K562 (cell line): Measurements from ENCODE around the gene SFRP5. TPM values are rescaled to one million over a fixed set of nuclear protein-coding genes. Genes with fewer than 3 reads are reported as not detected.
A peak's percentile ranks its signal among the peaks of the same experiment; 100 is the strongest.

Experiments
- ARHGAP35 ChIP-seq: fragments of 450-650 bp; IDR thresholded peaks from 2 replicates; pipeline ENCODE4 v1.6.1; 2018; ENCODE audit not compliant: partially characterized antibody
- CBX5 ChIP-seq: IDR thresholded peaks from 2 replicates; pipeline ENCODE4 v1.6.1; 2014; ENCODE audit warnings: low read depth, borderline replicate concordance
- CREB3L1 ChIP-seq: fragments of 450-650 bp; IDR thresholded peaks from 2 replicates; pipeline ENCODE4 v1.6.1; 2014; ENCODE audit warnings: low read depth, mild to moderate bottlenecking, moderate library complexity, borderline replicate concordance
- HNRNPK ChIP-seq: fragments of 200-400 bp; formaldehyde crosslinking; IDR thresholded peaks from one replicate; pipeline ENCODE4 v1.6.1; 2018; ENCODE audit warnings: mild to moderate bottlenecking, low read depth, low read length; ENCODE audit not compliant: poor library complexity, severe bottlenecking
- HOXB6 ChIP-seq: fragments of 250-450 bp; sonication (Bioruptor Pico); IDR thresholded peaks from 2 replicates; pipeline ENCODE4 v1.5.1; 2022; ENCODE audit warnings: mild to moderate bottlenecking, borderline replicate concordance
- MYNN ChIP-seq, 2 experiments: sonication (generic); formaldehyde crosslinking in 1 of 2; IDR thresholded peaks; 2 replicates each; pipeline versions ENCODE4 v1.5.0 to v1.6.1; 2016 to 2020; ENCODE audit warnings: antibody characterized with exemption in 1 of 2, missing genetic modification reagents in 1 of 2
- RREB1 ChIP-seq: fragments of 250-450 bp; sonication (Bioruptor Pico); IDR thresholded peaks from 2 replicates; pipeline ENCODE4 v1.4.0; 2020
- ZNF165 ChIP-seq: fragments of 250-450 bp; sonication (Bioruptor Pico); IDR thresholded peaks from 2 replicates; pipeline ENCODE4 v1.4.0; 2020; ENCODE audit warnings: borderline replicate concordance
- ZNF407 ChIP-seq: fragments of 450-650 bp; IDR thresholded peaks from 2 replicates; pipeline ENCODE4 v1.6.1; 2016; ENCODE audit warnings: low read depth
- polyA plus RNA-seq, 8 experiments: library from polyadenylated mRNA; depleted of rRNA in 4 of 8; stranded (reverse) in 5 of 8; unstranded in 3 of 8; fragments of >200 nt; fragmentation: Nextera tagmentation in 2 of 8; fragmentation: Illumina TruSeq in 1 of 8; extraction: Ambion mirVana in 2 of 8; extraction: Trizol in 1 of 8; gene quantifications; 2 replicates each; pipeline versions ENCODE4 v1.2.1 to v1.2.3, GENCODE V29; 2011 to 2014; ENCODE audit warnings: inconsistent platforms in 1 of 8, missing spikeins in 1 of 8
- total RNA-seq, 7 experiments: library from RNA; depleted of rRNA in 6 of 7; stranded (reverse); fragments of >200 nt in 6 of 7; fragmentation: Illumina TruSeq in 2 of 7; extraction: Trizol in 2 of 7; gene quantifications; 2 replicates each; pipeline versions ENCODE4 v1.2.1 to v1.2.3, GENCODE V29; 2011 to 2021; ENCODE audit warnings: low replicate concordance in 1 of 7

Gene SFRP5
- total and polyA plus RNA-seq, 9 of the 15 experiments (the other 6 are each of a cell fraction or from before 2014, with no cell fraction given) = 0.07 to 0.29 (median 0.13) TPM; not detected in 3

DNA sequence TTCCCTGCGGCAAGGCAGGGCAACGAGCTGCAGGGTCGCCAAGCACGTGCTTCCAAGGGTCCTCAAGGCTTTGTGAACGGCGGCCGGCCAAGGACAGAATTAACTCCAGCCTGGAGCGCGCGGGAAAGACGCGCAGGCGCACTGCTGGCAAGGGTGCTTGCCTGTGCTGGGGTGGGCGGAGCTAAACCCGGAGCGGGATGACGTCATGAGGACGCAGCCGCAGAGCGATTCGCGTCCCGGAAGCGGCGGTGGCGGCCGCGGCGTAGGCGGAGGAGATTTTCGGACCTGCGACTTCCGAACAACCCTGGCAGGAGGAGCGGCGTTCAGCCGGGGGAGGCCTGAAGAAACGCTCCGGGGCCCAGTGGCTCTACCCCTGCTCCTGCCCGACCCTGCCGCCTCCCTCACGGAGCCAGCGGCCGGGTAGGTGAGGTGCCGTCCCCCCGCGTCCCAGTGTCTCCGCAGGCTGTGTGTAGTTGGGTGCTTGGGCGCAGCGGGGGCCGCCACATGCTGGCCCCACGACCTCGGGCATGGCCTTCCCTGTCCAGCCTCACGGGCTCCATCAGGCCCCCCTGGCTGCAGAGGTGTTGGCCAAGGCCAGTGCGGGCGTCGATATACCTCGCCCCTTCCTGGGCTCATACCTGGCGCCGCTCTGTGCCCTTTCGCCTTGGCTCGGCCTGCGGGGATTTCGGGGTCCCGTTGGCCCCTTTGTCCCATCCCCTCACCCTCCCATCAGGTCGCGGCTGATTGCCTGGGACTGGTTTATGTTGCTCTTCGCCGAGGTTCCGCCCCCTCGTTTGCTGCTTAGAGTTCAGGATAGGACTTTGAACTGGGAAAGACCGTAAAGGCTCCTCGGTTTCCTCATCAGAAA, 34.7 kb downstream of the SFRP5 start, which contains the start of gene ZFYVE27 (continued):
- TF ChIP-seq ZNF407 (peak; percentile 96), HNRNPK (no peak), HOXB6 (no peak), ZNF165 (CRISPR knock-in tag) (no peak), CREB3L1 (peak; percentile 50; the same call in 1 of the 2 replicates), MYNN (IDR thresholded peaks at IDR 0.05) (no peak), MYNN (CRISPR knock-in tag; IDR thresholded peaks at IDR 0.05) (no peak), CBX5 (no peak), ARHGAP35 (no peak), RREB1 (CRISPR knock-in tag) (no peak)
